Activated B cell treated with CpG ODN at 0.5 μM for 24 hours (primary cell): ENCODE measurements around the gene RAPGEF2. TPM values are rescaled to one million over a fixed set of nuclear protein-coding genes. Genes with fewer than 3 reads are reported as not detected.

Experiments used
- ATAC-seq: fragments of 200-7000 bp; cut with Tn5 transposase; one replicate; pipeline ENCODE4 v1.10.0; 2021; ENCODE audit warnings: low read depth, mild to moderate bottlenecking, moderate library complexity
- CTCF ChIA-PET: fragments of 350-600 bp; sonication (Branson Sonifier 250); formaldehyde crosslinking; loops from one replicate; lab custom pipeline; 2021; ENCODE audit warnings: antibody characterized with exemption; lab: Charles Lee
- POLR2A ChIA-PET: fragments of 350-600 bp; sonication (Branson Sonifier 250); formaldehyde crosslinking; loops from one replicate; lab custom pipeline; 2021; ENCODE audit warnings: antibody characterized with exemption; lab: Charles Lee
- DNase-seq: peaks from one replicate; pipeline ENCODE4 v3.0.0; 2022
- H3K27ac Mint-ChIP-seq: one replicate; pipeline ENCODE4 v1.8.0; 2020; ENCODE audit warnings: mixed read lengths
- H3K27me3 Mint-ChIP-seq: one replicate; pipeline ENCODE4 v1.8.0; 2021; ENCODE audit warnings: mixed read lengths
- H3K36me3 Mint-ChIP-seq: one replicate; pipeline ENCODE4 v1.8.0; 2021; ENCODE audit warnings: low read depth, mixed read lengths
- H3K4me1 Mint-ChIP-seq: one replicate; pipeline ENCODE4 v1.8.0; 2021; ENCODE audit warnings: mixed read lengths
- H3K4me3 Mint-ChIP-seq: one replicate; pipeline ENCODE4 v1.8.0; 2020; ENCODE audit warnings: mild to moderate bottlenecking, mixed read lengths
- H3K9me3 Mint-ChIP-seq: one replicate; pipeline ENCODE4 v1.8.0; 2020; ENCODE audit warnings: mixed read lengths
- CTCF ChIP-seq: fragments of 200-600 bp; IDR thresholded peaks from one replicate; pipeline ENCODE4 v1.8.0; 2022; ENCODE audit warnings: antibody characterized with exemption, mild to moderate bottlenecking
- intact Hi-C: fragments of 100-400 bp; cut with micrococcal nuclease; formaldehyde crosslinking; loops from one replicate; pipeline ENCODE4 v1.15.1; 2024
- total RNA-seq: library from RNA; stranded (reverse); gene quantifications from 2 replicates; pipeline ENCODE4 v1.2.3, GENCODE V29; 2022

RAPGEF2 gene
- total RNA-seq, 1 donor from 2014 or later, result 22.9 TPM

- Mint-ChIP-seq H3K27ac (no peak overlapping the region), H3K36me3 (no peaks in the 10 kb centered on the region), H3K9me3 (no peaks in the 10 kb centered on the region), H3K4me1 (peaks cover 4% of the 10 kb centered on the region), H3K4me3 (no peak overlapping the region), H3K27me3 (no peaks in the 10 kb centered on the region)
- ChIA-PET POLR2A (no interaction called here), CTCF (no interaction called here)
- ATAC-seq (no peak), DNase-seq (no peak)
- intact Hi-C loops, result no loop called here
- TF ChIP-seq CTCF, result no peak
Measured at GRCh38 chr4:159268607-159269006, 165.7 kb downstream of the RAPGEF2 start.

GRCh38 chr4:159269116-159269515, 166.2 kb downstream of the RAPGEF2 start:
- POLR2A ChIA-PET, result no interaction called here
- H3K27me3 Mint-ChIP-seq, result no peaks in the 10 kb centered on the region
- no peaks in the 10 kb centered on the region for H3K9me3 Mint-ChIP-seq
- ATAC-seq, result no peak
- intact Hi-C loops, result no loop called here
- no peak overlapping the region for H3K27ac Mint-ChIP-seq
- H3K4me1 Mint-ChIP-seq, result peaks cover 4% of the 10 kb centered on the region
- DNase-seq, result no peak
- CTCF ChIA-PET, result no interaction called here
- no peaks in the 10 kb centered on the region for H3K36me3 Mint-ChIP-seq
- no peak overlapping the region for H3K4me3 Mint-ChIP-seq
- TF ChIP-seq CTCF, result no peak

- intact Hi-C loops, result no loop called here
- no peak for ATAC-seq
- Mint-ChIP-seq H3K27ac (no peak overlapping the region), H3K36me3 (no peaks in the 10 kb centered on the region), H3K27me3 (no peaks in the 10 kb centered on the region), H3K4me1 (peaks cover 4% of the 10 kb centered on the region), H3K9me3 (no peaks in the 10 kb centered on the region), H3K4me3 (no peak overlapping the region)
- no peak for DNase-seq
- ChIA-PET POLR2A (no interaction called here), CTCF (no interaction called here)
- TF ChIP-seq CTCF, result no peak
Measured at GRCh38 chr4:159269956-159270355, 167.1 kb downstream of the RAPGEF2 start.

- no peak overlapping the region for H3K4me3 Mint-ChIP-seq
- no peak for ATAC-seq
- no peak for TF ChIP-seq CTCF
- H3K4me1 Mint-ChIP-seq, result peaks cover 4% of the 10 kb centered on the region
- POLR2A ChIA-PET, result no interaction called here
- H3K9me3 Mint-ChIP-seq, result no peaks in the 10 kb centered on the region
- CTCF ChIA-PET, result no interaction called here
- H3K27me3 Mint-ChIP-seq, result no peaks in the 10 kb centered on the region
- intact Hi-C loops, result no loop called here
- H3K36me3 Mint-ChIP-seq, result no peaks in the 10 kb centered on the region
- no peak for DNase-seq
- no peak overlapping the region for H3K27ac Mint-ChIP-seq
Measured at GRCh38 chr4:159271856-159272255, 169.0 kb downstream of the RAPGEF2 start.

GRCh38 chr4:159272273-159273140, 169.6 kb downstream of the RAPGEF2 start:
- ChIA-PET CTCF (no interaction called here), POLR2A (no interaction called here)
- no peak overlapping the region for H3K27ac Mint-ChIP-seq
- no peak for ATAC-seq
- no peak for DNase-seq
- no peaks in the 10 kb centered on the region for H3K9me3 Mint-ChIP-seq
- intact Hi-C loops, result no loop called here
- no peak overlapping the region for H3K4me3 Mint-ChIP-seq
- TF ChIP-seq CTCF, result no peak
- H3K4me1 Mint-ChIP-seq, result peaks cover 4% of the 10 kb centered on the region
- H3K27me3 Mint-ChIP-seq, result no peaks in the 10 kb centered on the region
- peaks cover 2% of the 10 kb centered on the region for H3K36me3 Mint-ChIP-seq
